Adipocyte (in vitro differentiated cells): ENCODE measurements around the gene PRM3.

Experiments
- DNase-seq: peaks from one replicate; pipeline ENCODE4 v3.0.0-alpha.2; 2015; ENCODE audit warnings: low read depth
- H3K27me3 ChIP-seq: replicated peaks from 2 replicates; pipeline ENCODE4 v1.7.0; 2013; ENCODE audit warnings: mild to moderate bottlenecking, low read length, moderate library complexity; ENCODE audit not compliant: control insufficient read depth, insufficient read depth
- H3K36me3 ChIP-seq: 2 replicates; pipeline ENCODE4 v1.7.0; 2013; ENCODE audit warnings: low read length, mild to moderate bottlenecking, moderate library complexity; ENCODE audit not compliant: control insufficient read depth, insufficient read depth, severe bottlenecking
- H3K4me1 ChIP-seq: 2 replicates; pipeline ENCODE4 v1.7.0; 2013; ENCODE audit warnings: mild to moderate bottlenecking, low read length, moderate library complexity; ENCODE audit not compliant: control insufficient read depth, insufficient read depth
- H3K4me3 ChIP-seq: 2 replicates; pipeline ENCODE4 v1.7.0; 2013; ENCODE audit warnings: mild to moderate bottlenecking, low read length, moderate library complexity
- H3K9ac ChIP-seq: 2 replicates; pipeline ENCODE4 v1.7.0; 2013; ENCODE audit warnings: mild to moderate bottlenecking, low read length, moderate library complexity
- H3K9me3 ChIP-seq: 2 replicates; pipeline ENCODE4 v1.7.0; 2013; ENCODE audit warnings: mild to moderate bottlenecking, low read length, moderate library complexity; ENCODE audit not compliant: control insufficient read depth

The PRM3 gene

DNA sequence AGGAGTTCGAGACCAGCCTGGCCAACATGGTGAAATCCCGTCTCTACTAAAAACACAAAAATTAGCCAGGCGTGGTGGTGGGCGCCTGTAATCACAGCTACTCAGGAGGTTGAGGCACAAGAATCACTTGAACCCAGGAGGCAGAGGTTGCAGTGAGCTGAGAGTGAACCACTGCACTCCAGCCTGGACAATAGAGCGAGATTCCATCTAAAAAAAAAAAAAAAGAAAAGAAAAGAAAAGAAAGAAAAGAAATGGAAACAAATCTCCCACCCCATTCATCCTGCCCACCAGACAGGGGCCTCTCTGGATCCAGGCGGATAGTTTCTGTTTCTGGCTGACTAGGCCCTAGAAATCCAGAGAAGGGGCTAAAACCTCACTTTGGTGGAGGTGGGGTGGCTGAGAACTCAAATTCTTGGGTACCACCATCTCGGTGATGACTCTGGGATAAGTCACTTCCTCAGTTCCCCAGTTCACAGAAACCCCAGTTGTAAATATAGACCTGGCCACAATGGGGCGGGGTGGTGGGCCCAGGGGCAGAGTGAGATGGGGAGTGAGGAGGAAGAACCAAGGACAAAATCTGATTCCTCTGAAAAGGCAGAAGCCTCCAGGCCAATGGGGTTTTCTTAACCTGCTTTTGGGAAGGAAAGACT, 39.6 kb downstream of the PRM3 start:
- Histone ChIP-seq H3K4me1 (no peaks in the 10 kb centered on the region), H3K36me3 (no peaks in the 10 kb centered on the region), H3K27me3 (no peaks in the 10 kb centered on the region), H3K9ac (no peak overlapping the region), H3K9me3 (no peaks in the 10 kb centered on the region), H3K4me3 (no peak overlapping the region)
- no peak for DNase-seq

DNA sequence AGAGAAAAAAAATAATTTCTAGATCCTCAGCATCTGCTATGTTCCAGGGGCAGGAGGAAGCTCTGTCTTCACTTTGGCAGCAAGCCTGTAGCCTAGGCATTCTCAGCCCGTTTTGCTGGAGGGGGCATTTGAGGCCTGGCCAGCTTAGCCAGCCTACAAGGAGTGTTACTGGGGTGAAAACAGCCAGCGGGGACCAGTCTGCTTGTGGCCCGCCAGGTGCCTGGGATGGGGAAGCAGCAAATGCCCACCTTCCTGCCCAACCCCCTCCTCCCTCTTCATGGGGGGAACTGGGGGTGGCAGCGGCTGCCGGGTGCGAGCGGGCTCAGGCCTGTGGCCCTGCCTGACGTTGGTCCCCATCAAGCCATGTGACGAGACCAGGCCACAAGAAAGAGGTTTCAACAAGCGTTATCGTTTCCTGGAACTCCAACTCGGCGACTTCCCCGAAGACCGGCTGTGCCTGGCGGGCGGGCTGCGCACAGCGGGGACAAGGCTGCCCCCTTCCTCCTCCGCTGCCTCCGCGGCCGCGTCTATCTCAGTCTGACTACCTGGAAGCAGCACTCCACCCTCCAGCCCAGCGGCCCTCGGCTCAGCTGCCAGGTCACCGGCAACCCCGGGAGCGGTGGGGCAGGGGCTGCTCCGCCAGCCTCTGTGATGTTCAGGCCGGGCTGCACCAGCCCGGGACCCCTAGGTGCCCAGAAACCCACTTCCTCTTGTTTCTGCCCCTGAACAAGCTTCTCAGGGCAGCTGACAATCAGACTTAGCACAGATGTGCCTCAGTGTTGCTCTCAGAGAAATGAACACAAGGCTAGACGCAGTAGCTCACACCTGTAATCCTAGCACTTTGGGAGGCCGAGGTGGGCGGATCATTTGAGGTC, 40.3 kb downstream of the PRM3 start:
- no peak for DNase-seq
- H3K36me3 ChIP-seq: no peaks in the 10 kb centered on the region
- H3K9ac ChIP-seq: no peak overlapping the region
- H3K4me1 ChIP-seq: no peaks in the 10 kb centered on the region
- no peaks in the 10 kb centered on the region for H3K27me3 ChIP-seq
- no peaks in the 10 kb centered on the region for H3K9me3 ChIP-seq
- no peak overlapping the region for H3K4me3 ChIP-seq

DNA sequence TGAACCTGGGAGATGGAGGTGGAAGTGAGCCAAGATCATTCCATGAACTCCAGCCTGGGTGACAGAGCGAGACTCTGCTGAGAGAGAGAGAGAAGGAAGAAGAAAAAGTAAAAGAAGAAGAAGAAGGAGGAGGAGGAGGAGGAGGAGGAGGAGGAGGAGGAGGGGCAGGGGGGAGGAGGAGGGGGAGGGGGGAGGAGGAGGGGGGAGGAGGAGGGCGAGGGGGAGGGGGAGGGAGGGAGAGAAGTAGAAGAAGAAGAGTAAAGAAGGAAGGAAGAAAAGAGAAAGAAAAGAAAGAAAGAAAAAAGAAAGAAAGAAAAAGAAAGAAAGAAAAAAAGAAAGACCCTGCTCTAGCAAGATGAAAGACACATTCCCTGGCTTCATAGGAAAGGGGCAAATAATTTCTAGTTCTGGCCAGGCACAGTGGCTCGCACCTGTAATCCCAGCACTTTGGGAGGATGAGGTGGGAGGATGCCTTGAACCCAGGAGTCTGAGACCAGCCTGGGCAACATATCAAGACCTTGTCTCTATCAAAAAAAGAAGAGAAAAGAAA, 41.1 kb downstream of the PRM3 start:
- Histone ChIP-seq H3K27me3 (no peaks in the 10 kb centered on the region), H3K4me3 (no peak overlapping the region), H3K36me3 (no peaks in the 10 kb centered on the region), H3K9ac (no peak overlapping the region), H3K4me1 (no peaks in the 10 kb centered on the region), H3K9me3 (no peaks in the 10 kb centered on the region)
- DNase-seq: no peak

DNA sequence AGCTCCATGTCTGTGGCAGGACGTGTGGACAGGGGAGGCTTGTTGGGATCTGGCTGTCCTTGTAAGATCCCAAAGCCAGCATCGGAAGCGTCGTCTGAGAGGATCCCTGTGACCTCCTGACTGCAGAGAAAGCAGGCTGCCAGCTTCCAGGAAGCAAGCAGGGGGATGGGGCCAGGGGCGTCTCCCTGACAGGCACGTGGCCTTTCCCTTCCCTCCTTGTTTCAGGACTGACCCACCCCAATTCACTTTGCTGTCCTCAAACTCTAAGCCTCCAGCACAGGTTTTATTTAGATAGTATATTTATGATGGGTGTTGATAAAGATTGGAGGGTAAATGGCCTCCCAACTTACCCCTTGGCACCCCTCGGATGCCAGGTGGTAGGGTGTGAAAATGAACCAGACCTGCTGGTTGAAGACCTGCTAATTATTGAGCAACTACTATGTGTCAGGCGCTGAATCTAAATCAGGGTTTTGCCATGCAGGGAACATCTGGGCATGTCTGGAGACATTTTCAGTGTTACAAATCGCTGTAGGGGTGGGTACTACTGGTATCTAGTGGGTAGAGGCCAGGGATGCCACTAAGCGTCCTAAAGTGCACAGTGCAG, 42.0 kb downstream of the PRM3 start:
- Histone ChIP-seq H3K4me3 (no peak overlapping the region), H3K4me1 (no peaks in the 10 kb centered on the region), H3K9me3 (no peaks in the 10 kb centered on the region), H3K9ac (no peak overlapping the region), H3K27me3 (no peaks in the 10 kb centered on the region), H3K36me3 (no peaks in the 10 kb centered on the region)
- no peak for DNase-seq

DNA sequence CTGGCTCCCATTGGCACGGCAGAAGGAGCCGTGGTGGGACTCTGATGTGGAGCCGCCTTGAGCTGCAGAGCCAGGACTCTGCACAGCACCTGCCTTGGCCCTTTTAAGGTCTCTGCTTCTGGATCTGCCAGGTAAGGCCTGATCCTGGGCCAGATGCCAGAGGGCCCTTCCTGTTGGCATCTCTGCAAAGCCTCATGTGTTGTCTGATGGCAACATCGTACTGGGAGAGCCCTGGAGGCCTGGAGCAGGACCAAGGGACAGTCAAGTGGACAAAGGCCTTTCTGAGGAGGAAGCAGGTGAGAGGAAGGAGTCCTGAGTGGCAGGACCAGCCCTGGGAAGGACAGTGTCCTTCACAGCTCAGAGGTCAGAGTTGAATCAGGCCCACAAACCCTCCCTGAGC, 43.5 kb downstream of the PRM3 start:
- no peaks in the 10 kb centered on the region for H3K9me3 ChIP-seq
- no peak overlapping the region for H3K4me3 ChIP-seq
- H3K4me1 ChIP-seq: no peaks in the 10 kb centered on the region
- no peak for DNase-seq
- H3K36me3 ChIP-seq: no peaks in the 10 kb centered on the region
- no peak overlapping the region for H3K9ac ChIP-seq
- no peaks in the 10 kb centered on the region for H3K27me3 ChIP-seq

DNA sequence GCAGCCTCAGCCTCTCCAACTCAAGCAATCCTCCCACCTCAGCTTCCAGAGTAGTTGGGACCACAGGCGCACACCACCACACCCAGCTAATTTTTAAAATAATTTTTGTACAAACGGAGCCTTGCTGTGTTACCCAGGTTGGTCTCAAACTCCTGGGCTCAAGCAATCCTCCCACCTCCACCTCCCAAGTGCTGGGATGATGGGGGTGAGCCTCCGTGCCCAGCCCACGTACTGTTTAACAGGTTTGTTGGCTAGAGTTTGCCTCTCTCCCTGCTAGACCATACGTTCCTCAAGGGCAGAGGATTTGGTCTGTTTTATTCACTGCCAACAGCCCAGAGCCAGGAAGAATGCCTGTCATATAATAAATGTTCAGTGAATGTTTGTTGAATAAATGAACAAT, 44.0 kb downstream of the PRM3 start:
- H3K36me3 ChIP-seq: no peaks in the 10 kb centered on the region
- no peak for DNase-seq
- no peak overlapping the region for H3K4me3 ChIP-seq
- no peaks in the 10 kb centered on the region for H3K4me1 ChIP-seq
- H3K9me3 ChIP-seq: no peaks in the 10 kb centered on the region
- H3K9ac ChIP-seq: no peak overlapping the region
- H3K27me3 ChIP-seq: no peaks in the 10 kb centered on the region

DNA sequence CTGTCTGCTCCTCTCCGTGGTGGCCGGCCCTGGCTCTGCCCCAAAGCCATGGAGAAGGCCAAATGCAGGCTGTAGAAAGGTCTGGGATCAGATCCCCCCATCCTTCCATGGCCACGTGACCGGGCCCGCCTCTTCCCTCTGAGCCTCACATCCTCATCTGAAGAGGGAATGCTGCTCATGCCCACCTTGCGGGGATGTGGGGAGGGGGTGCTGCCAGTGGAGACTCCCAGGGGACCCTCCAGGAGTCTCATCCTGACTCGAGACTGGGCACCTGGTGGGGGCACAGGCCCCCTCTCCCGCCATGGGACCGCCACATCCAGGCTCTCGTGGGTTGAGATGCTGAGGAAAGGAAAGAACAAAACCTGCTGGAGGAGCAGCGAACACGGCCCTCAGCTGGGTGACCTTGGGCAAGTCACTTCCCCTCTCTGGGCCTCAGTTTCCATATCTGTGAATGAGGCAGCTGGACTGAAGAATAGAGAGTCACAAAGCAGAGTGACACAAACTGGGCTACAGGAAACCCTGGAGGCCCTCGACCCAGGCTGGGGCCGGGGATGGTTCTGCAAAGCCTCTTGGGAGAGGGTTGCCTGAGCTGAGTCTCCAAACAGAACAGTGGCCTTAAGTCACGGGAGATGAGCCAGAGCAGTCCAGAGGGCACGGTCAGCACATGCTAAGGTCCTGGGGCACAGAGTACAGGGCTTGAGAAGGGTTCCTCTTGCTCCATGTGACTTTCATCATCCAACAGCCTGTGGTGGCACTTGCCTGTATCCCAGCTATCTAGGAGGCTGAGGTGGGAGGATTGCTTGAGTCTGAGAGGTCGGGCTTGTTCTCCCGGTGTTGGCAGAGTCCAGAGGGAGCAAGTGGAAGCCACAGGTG, 47.5 kb downstream of the PRM3 start:
- Histone ChIP-seq H3K27me3 (no peaks in the 10 kb centered on the region), H3K36me3 (no peaks in the 10 kb centered on the region), H3K4me3 (no peak overlapping the region), H3K9ac (peak overlapping the region; percentile 45), H3K4me1 (no peaks in the 10 kb centered on the region), H3K9me3 (no peaks in the 10 kb centered on the region)
- no peak for DNase-seq

DNA sequence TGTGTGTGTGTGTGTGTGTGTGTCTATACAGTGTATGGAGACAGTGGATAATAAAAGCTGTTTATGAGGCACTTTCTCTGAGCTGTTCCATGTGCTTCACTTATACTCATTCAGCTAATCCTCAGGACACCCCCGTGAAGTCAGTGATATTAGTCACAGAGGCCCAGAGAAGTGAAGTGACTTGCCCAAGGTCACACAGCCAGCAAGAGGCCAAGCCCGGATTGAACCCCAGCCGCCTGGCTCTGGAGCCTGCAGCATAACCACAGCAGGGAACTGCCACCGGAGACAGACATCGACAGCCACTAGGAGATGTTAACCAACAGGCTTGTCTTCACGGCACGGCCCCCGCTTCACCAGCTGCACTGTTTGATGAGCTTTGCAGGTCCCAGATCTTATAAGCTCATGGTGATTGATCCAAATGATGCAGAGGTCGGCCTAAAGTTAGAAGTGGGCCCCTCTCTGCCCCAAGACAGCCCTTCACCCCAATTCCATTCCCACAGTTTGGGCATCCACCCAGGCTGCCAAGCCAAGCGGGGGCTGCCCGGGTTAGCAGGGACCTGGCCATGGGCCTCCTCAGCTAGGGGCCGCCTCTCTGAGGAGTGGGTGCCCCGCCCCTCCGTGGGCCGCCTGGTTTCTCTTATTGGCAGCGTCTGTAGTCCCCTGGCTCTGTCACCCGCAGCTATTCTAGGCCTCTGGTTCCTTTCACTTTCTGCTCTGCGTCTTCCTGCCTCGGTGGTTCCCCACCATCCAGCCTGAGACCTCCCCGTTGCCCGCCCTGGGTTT, 48.3 kb downstream of the PRM3 start:
- Histone ChIP-seq H3K9me3 (no peaks in the 10 kb centered on the region), H3K4me3 (no peak overlapping the region), H3K27me3 (no peaks in the 10 kb centered on the region), H3K36me3 (no peaks in the 10 kb centered on the region), H3K9ac (peak overlapping the region; percentile 45), H3K4me1 (no peaks in the 10 kb centered on the region)
- no peak for DNase-seq

DNA sequence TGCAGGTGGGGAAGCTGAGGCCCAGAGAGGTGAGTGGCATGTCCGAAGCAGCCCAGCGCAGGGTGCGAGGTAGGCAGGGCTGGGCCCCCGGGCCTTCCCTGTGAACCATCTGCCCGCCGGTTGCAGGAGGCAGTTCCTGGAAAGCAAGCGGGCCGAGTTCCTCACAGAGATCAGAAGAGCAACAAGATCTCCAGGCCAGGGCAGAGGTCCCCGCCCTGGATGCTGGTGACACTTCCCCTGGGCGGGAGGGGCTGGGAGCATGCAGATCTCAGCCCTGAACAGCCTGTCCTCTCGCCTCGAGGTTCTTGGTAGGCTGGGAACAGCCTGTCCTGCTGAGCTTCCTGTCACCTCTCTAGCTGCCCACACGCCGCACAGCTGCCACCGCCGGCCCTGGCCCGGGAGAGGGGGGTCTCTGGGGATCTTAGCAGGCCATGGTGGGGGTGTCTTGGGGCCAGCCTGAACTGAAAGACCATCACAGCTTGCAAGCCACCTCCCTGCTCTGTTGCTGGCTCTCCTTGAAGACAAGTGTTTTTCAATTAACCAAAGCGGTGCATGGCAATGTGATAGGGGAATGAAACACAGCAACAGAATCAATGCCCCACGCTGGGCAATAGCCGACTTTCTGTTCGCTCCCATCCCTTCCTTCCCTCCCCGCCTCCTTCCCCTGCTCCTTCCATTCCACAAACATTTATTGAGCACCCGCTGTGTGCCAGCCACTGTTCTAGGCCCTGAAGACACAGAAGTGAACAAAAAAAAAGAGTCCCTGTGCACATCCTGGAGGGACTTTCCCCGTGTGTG, 49.1 kb downstream of the PRM3 start:
- DNase-seq: no peak
- H3K36me3 ChIP-seq: no peaks in the 10 kb centered on the region
- no peaks in the 10 kb centered on the region for H3K27me3 ChIP-seq
- no peak overlapping the region for H3K9ac ChIP-seq
- no peaks in the 10 kb centered on the region for H3K9me3 ChIP-seq
- H3K4me1 ChIP-seq: no peaks in the 10 kb centered on the region
- no peak overlapping the region for H3K4me3 ChIP-seq
